SK-N-SH (cell line): ENCODE measurements around the gene R3HDM4. TPM values are rescaled to one million over a fixed set of nuclear protein-coding genes. Genes with fewer than 3 reads are reported as not detected.

Experiments used
- CTCF ChIA-PET: fragments of 300-600, 350-600 bp; formaldehyde crosslinking; extraction: SDS; loops from one replicate; lab custom pipeline; 2021; lab: Yijun Ruan, JAX
- POLR2A ChIA-PET: fragments of 350-600 bp; sonication (Branson Sonifier 250); formaldehyde crosslinking; extraction: SDS; loops from one replicate; lab custom pipeline; 2020; ENCODE audit warnings: antibody characterized with exemption, inconsistent platforms; lab: Yijun Ruan, JAX
- DNase-seq: peaks from one replicate; pipeline ENCODE4 v3.0.0; 2012
- H2AFZ ChIP-seq: fragments of 200-600 bp; sonication (generic); 2 replicates; pipeline ENCODE4 v1.8.1; 2016; ENCODE audit warnings: antibody characterized with exemption, mild to moderate bottlenecking, low read depth
- H3F3A ChIP-seq: fragments of 200-600 bp; sonication (generic); replicated peaks from 2 replicates; pipeline ENCODE3; 2016; ENCODE audit warnings: antibody characterized with exemption, mild to moderate bottlenecking; ENCODE audit not compliant: insufficient read depth
- H3K27ac ChIP-seq, 2 experiments: fragments of 200-500 bp in 1 of 2; fragments of 200-600 bp in 1 of 2; sonication (Bioruptor generic) in 1 of 2; sonication (generic), shearing (Covaris generic) in 1 of 2; 2 replicates each; pipeline versions ENCODE4 v1.5.1 to v1.6.1; 2014 to 2016; ENCODE audit warnings: low read depth in 2 of 2, inconsistent platforms in 1 of 2, low read length in 1 of 2, mild to moderate bottlenecking in 1 of 2, mixed read lengths in 1 of 2
- H3K27me3 ChIP-seq: fragments of 200-600 bp; sonication (generic), shearing (Covaris generic); 2 replicates; pipeline ENCODE4 v1.6.1; 2016; ENCODE audit warnings: mixed run types; ENCODE audit not compliant: insufficient read depth
- H3K36me3 ChIP-seq, 2 experiments: fragments of 200-500 bp in 1 of 2; fragments of 200-600 bp in 1 of 2; sonication (Bioruptor generic) in 1 of 2; sonication (generic) in 1 of 2; replicated peaks in 1 of 2; 2 replicates each; pipeline versions ENCODE3 to v1.5.1; 2014 to 2016; ENCODE audit warnings: low read length in 1 of 2, mild to moderate bottlenecking in 1 of 2; ENCODE audit not compliant: insufficient read depth in 2 of 2, control insufficient read depth in 1 of 2
- H3K4me1 ChIP-seq, 2 experiments: fragments of 200-500 bp in 1 of 2; fragments of 200-600 bp in 1 of 2; sonication (Bioruptor generic) in 1 of 2; sonication (generic), shearing (Covaris generic) in 1 of 2; 2 replicates each; pipeline versions ENCODE4 v1.5.1 to v1.6.1; 2014 to 2016; ENCODE audit warnings: low read depth in 1 of 2, low read length in 1 of 2, mixed run types in 1 of 2; ENCODE audit not compliant: insufficient read depth in 2 of 2, control insufficient read depth in 1 of 2
- H3K4me2 ChIP-seq: fragments of 200-600 bp; sonication (generic), shearing (Covaris generic); 2 replicates; pipeline ENCODE4 v1.6.1; 2017; ENCODE audit warnings: mixed run types
- H3K4me3 ChIP-seq, 2 experiments: fragments of 200-500 bp in 1 of 2; fragments of 200-600 bp in 1 of 2; sonication (Bioruptor generic) in 1 of 2; sonication (generic), shearing (Covaris generic) in 1 of 2; 2 replicates each; pipeline versions ENCODE4 v1.5.1 to v1.8.1; 2014 to 2016; ENCODE audit warnings: low read depth in 2 of 2, inconsistent platforms in 1 of 2, low read length in 1 of 2, mild to moderate bottlenecking in 1 of 2, mixed read lengths in 1 of 2, moderate library complexity in 1 of 2
- H3K79me2 ChIP-seq: fragments of 200-600 bp; sonication (generic); 2 replicates; pipeline ENCODE4 v1.8.1; 2017; ENCODE audit warnings: mild to moderate bottlenecking; ENCODE audit not compliant: insufficient read depth
- H3K9ac ChIP-seq: fragments of 200-600 bp; sonication (generic); 2 replicates; pipeline ENCODE4 v1.6.1; 2017; ENCODE audit warnings: mixed run types
- H3K9me2 ChIP-seq: fragments of 200-600 bp; sonication (generic); 2 replicates; pipeline ENCODE4 v1.6.1; 2017; ENCODE audit warnings: mixed run types
- H3K9me3 ChIP-seq: fragments of 200-600 bp; sonication (generic); 2 replicates; pipeline ENCODE4 v1.6.1; 2017; ENCODE audit warnings: mixed run types, mild to moderate bottlenecking, moderate library complexity
- H4K20me1 ChIP-seq: fragments of 200-600 bp; sonication (generic); 2 replicates; pipeline ENCODE4 v1.6.1; 2017; ENCODE audit warnings: mild to moderate bottlenecking, mixed run types; ENCODE audit not compliant: insufficient read depth
- CHD2 ChIP-seq: fragments of 150-350 bp; IDR thresholded peaks from 2 replicates; pipeline ENCODE4 v1.6.1; 2018; ENCODE audit warnings: low read length; ENCODE audit not compliant: partially characterized antibody
- ELF1 ChIP-seq: IDR thresholded peaks from 2 replicates; pipeline ENCODE4 v1.4.0; 2012
- GATA2 ChIP-seq: sonication (generic); formaldehyde crosslinking; IDR thresholded peaks from 2 replicates; pipeline ENCODE4 v1.5.0; 2020; ENCODE audit warnings: mild to moderate bottlenecking, missing genetic modification reagents
- JUND ChIP-seq: IDR thresholded peaks from 2 replicates; pipeline ENCODE4 v1.4.0; 2012
- NFIC ChIP-seq: IDR thresholded peaks from 2 replicates; pipeline ENCODE4 v1.4.0; 2012; ENCODE audit warnings: borderline replicate concordance
- RCOR1 ChIP-seq: fragments of 150-350 bp; IDR thresholded peaks from 2 replicates; pipeline ENCODE4 v1.6.1; 2017; ENCODE audit warnings: antibody characterized with exemption, low read length
- SMC3 ChIP-seq: IDR thresholded peaks from 2 replicates; pipeline ENCODE4 v1.6.1; 2012; ENCODE audit warnings: low read depth, low read length, improper control_type of control experiment
- USF2 ChIP-seq: fragments of 150-350 bp; IDR thresholded peaks from 2 replicates; pipeline ENCODE4 v1.6.1; 2017; ENCODE audit warnings: antibody characterized with exemption, low read length, low read depth, borderline replicate concordance
- WGBS: methylation state at CpG from one replicate; pipeline ENCODE4 v1.1.6; 2017; ENCODE audit warnings: low lambda C conversion rate; 5-methylcytosine and 5-hydroxymethylcytosine counted together
- polyA plus RNA-seq, 3 experiments: library from polyadenylated mRNA; depleted of rRNA; stranded (reverse); fragments of >200 nt; gene quantifications; 2 replicates each; pipeline ENCODE4 v1.2.3, GENCODE V29; 2012

Gene R3HDM4
- polyA plus RNA-seq, 1 of the 3 experiments (the other 2 are of a cell fraction) = 39.2 TPM

- TF ChIP-seq NFIC (no peak), ELF1 (no peak), RCOR1 (no peak), USF2 (no peak), GATA2 (CRISPR knock-in tag) (no peak), CHD2 (no peak), JUND (no peak)
Observed at GRCh38 chr19:928471-929202, 15.6 kb upstream of the R3HDM4 start.

GRCh38 chr19:927780-928401 is 14.9 kb upstream of the R3HDM4 start:
- TF ChIP-seq JUND (no peak), NFIC (no peak), SMC3 (no peak)
- H4K20me1 ChIP-seq = no peaks in the 10 kb centered on the region
- DNase-seq = no peak
- WGBS = 90% methylated on average over 2 of the region's 12 CpGs
- H3K27ac ChIP-seq = peak overlapping the region in 1 of 2 experiments; percentile 85; a peak in 2 of 4 replicates
- peaks cover 0 to 9% of the 10 kb centered on the region in 2 experiments for H3K36me3 ChIP-seq
- ChIA-PET POLR2A (no interaction called here), CTCF (interaction anchor here (1.0 to 2.1 kb wide), 2 partner anchors 55 to 57 kb away, joined by 6 to 8 read pairs; partner anchors contain the start of gene WDR18)
- H3K4me3 ChIP-seq = peak overlapping the region in 1 of 2 experiments; percentile 86; a peak in 2 of 4 replicates
- H3K9me3 ChIP-seq = no peaks in the 10 kb centered on the region
- H3F3A ChIP-seq = peaks cover 6% of the 10 kb centered on the region
- H2AFZ ChIP-seq = no peak overlapping the region
- no peak overlapping the region for H3K9ac ChIP-seq
- no peaks in the 10 kb centered on the region for H3K27me3 ChIP-seq
- peak overlapping the region; percentile 91; the same call in 1 of the 2 replicates for H3K4me2 ChIP-seq
- H3K4me1 ChIP-seq = peaks cover 11 to 28% of the 10 kb centered on the region in 2 experiments; a peak in 2 of 4 replicates
- peaks cover 30% of the 10 kb centered on the region for H3K79me2 ChIP-seq
- H3K9me2 ChIP-seq = no peaks in the 10 kb centered on the region

More at GRCh38 chr19:928471-929202, 15.6 kb upstream of the R3HDM4 start:
- 93% methylated on average over 10 of the region's 18 CpGs for WGBS
- Histone ChIP-seq H3K9me3 (no peaks in the 10 kb centered on the region), H3K9me2 (no peaks in the 10 kb centered on the region), H4K20me1 (no peaks in the 10 kb centered on the region), H3K79me2 (peaks cover 35% of the 10 kb centered on the region), H3K4me3 (no peak overlapping the region), H3K4me2 (no peak overlapping the region), H3K36me3 (peaks cover 0 to 9% of the 10 kb centered on the region in 2 experiments), H3K4me1 (peaks cover 19 to 30% of the 10 kb centered on the region in 2 experiments; a peak in 2 of 4 replicates), H3K27ac (peak overlapping the region in 1 of 2 experiments; percentile 28; a peak in 1 of 4 replicates), H3K27me3 (no peaks in the 10 kb centered on the region), H3K9ac (no peak overlapping the region), H2AFZ (no peak overlapping the region), H3F3A (peaks cover 6% of the 10 kb centered on the region)
- no peak for DNase-seq
- ChIA-PET POLR2A (no interaction called here), CTCF (interaction anchor here (0.8 to 2.1 kb wide), 3 partner anchors 9 to 63 kb away, joined by 3 to 8 read pairs (median 5); partner anchors contain the start of gene WDR18)
